Activated CD4-positive, alpha-beta memory T cell treated with anti-CD3 and anti-CD28 coated beads, Interleukin-2, amount 10 ng/mL, durations not matched to agents 7 days and 5 days (primary cell): ENCODE measurements around the gene CACNA1I. TPM values are rescaled to one million over a fixed set of nuclear protein-coding genes. Genes with fewer than 3 reads are reported as not detected.

Experiments used
- CTCF ChIA-PET: fragments of 350-600 bp; sonication (Branson Sonifier 250); formaldehyde crosslinking; loops from one replicate; lab custom pipeline; 2021; ENCODE audit warnings: antibody characterized with exemption, inconsistent platforms; lab: Charles Lee
- POLR2A ChIA-PET: fragments of 350-600 bp; sonication (Branson Sonifier 250); formaldehyde crosslinking; loops from one replicate; lab custom pipeline; 2021; ENCODE audit warnings: antibody characterized with exemption; lab: Charles Lee
- DNase-seq: peaks from one replicate; pipeline ENCODE4 v3.0.0-alpha.2; 2020
- H3K27ac Mint-ChIP-seq: one replicate; pipeline ENCODE4 v1.8.0; 2021; ENCODE audit warnings: mild to moderate bottlenecking, mixed read lengths
- H3K27me3 Mint-ChIP-seq: one replicate; pipeline ENCODE4 v1.8.0; 2021; ENCODE audit warnings: mixed read lengths
- H3K36me3 Mint-ChIP-seq: one replicate; pipeline ENCODE4 v1.8.0; 2021; ENCODE audit warnings: low read depth, mixed read lengths
- H3K4me1 Mint-ChIP-seq: one replicate; pipeline ENCODE4 v1.8.0; 2021; ENCODE audit warnings: mixed read lengths
- H3K4me3 Mint-ChIP-seq: one replicate; pipeline ENCODE4 v1.8.0; 2021; ENCODE audit warnings: mild to moderate bottlenecking, mixed read lengths
- H3K9me3 Mint-ChIP-seq: one replicate; pipeline ENCODE4 v1.8.0; 2021; ENCODE audit warnings: mixed read lengths
- total RNA-seq, 2 experiments: library from RNA; stranded (reverse); gene quantifications; one replicate each; pipeline ENCODE4 v1.2.3, GENCODE V29; 2021

Gene CACNA1I
- total RNA-seq, 2 experiments from 2014 or later, result 8.7 to 8.8 TPM

GRCh38 chr22:39703091-39703490, 132.5 kb downstream of the CACNA1I start:
- H3K36me3 Mint-ChIP-seq, result no peaks in the 10 kb centered on the region
- no peak overlapping the region for H3K4me3 Mint-ChIP-seq
- DNase-seq, result no peak
- POLR2A ChIA-PET, result no interaction called here
- no peaks in the 10 kb centered on the region for H3K4me1 Mint-ChIP-seq
- CTCF ChIA-PET, result interaction anchor here (1.5 kb wide), 1 partner anchor 322 kb away, joined by 5 read pairs; no protein-coding TSS in a partner anchor
- no peaks in the 10 kb centered on the region for H3K9me3 Mint-ChIP-seq
- H3K27ac Mint-ChIP-seq, result no peak overlapping the region
- peaks cover 2% of the 10 kb centered on the region for H3K27me3 Mint-ChIP-seq

- Mint-ChIP-seq H3K36me3 (no peaks in the 10 kb centered on the region), H3K4me3 (no peak overlapping the region), H3K27me3 (peaks cover 2% of the 10 kb centered on the region), H3K27ac (no peak overlapping the region), H3K9me3 (no peaks in the 10 kb centered on the region), H3K4me1 (no peaks in the 10 kb centered on the region)
- POLR2A ChIA-PET, result no interaction called here
- DNase-seq, result no peak
- CTCF ChIA-PET, result no interaction called here
These were observed 133.5 kb downstream of the CACNA1I start for GRCh38 chr22:39703928-39704639.

- POLR2A ChIA-PET, result interaction anchor here (1.4 kb wide), 1 partner anchor 10 kb away, joined by 3 read pairs; no protein-coding TSS in a partner anchor
- Mint-ChIP-seq H3K4me3 (no peak overlapping the region), H3K4me1 (no peaks in the 10 kb centered on the region), H3K27ac (no peak overlapping the region), H3K27me3 (peaks cover 7% of the 10 kb centered on the region), H3K9me3 (no peaks in the 10 kb centered on the region), H3K36me3 (no peaks in the 10 kb centered on the region)
- DNase-seq, result no peak
- CTCF ChIA-PET, result no interaction called here
These were observed 134.8 kb downstream of the CACNA1I start for GRCh38 chr22:39705386-39705785.

- no peaks in the 10 kb centered on the region for H3K9me3 Mint-ChIP-seq
- H3K36me3 Mint-ChIP-seq, result no peaks in the 10 kb centered on the region
- peaks cover 10% of the 10 kb centered on the region for H3K27me3 Mint-ChIP-seq
- no peak overlapping the region for H3K4me3 Mint-ChIP-seq
- H3K4me1 Mint-ChIP-seq, result no peaks in the 10 kb centered on the region
- POLR2A ChIA-PET, result interaction anchor here (1.4 kb wide), 1 partner anchor 8 kb away, joined by 3 read pairs; no protein-coding TSS in a partner anchor
- CTCF ChIA-PET, result interaction anchor here (0.6 kb wide), 1 partner anchor 226 kb away, joined by 3 read pairs; no protein-coding TSS in a partner anchor
- no peak overlapping the region for H3K27ac Mint-ChIP-seq
- no peak for DNase-seq
These were observed 136.0 kb downstream of the CACNA1I start for GRCh38 chr22:39706376-39707140.

- Mint-ChIP-seq H3K27ac (no peak overlapping the region), H3K4me3 (no peak overlapping the region), H3K27me3 (peaks cover 8% of the 10 kb centered on the region), H3K36me3 (no peaks in the 10 kb centered on the region), H3K9me3 (no peaks in the 10 kb centered on the region), H3K4me1 (no peaks in the 10 kb centered on the region)
- DNase-seq, result no peak
- ChIA-PET POLR2A (no interaction called here), CTCF (no interaction called here)
These were observed 136.8 kb downstream of the CACNA1I start for GRCh38 chr22:39707351-39707750.

GRCh38 chr22:39707816-39708215, 137.3 kb downstream of the CACNA1I start:
- CTCF ChIA-PET, result no interaction called here
- Mint-ChIP-seq H3K27ac (no peak overlapping the region), H3K27me3 (peaks cover 9% of the 10 kb centered on the region), H3K9me3 (no peaks in the 10 kb centered on the region), H3K4me1 (no peaks in the 10 kb centered on the region), H3K4me3 (no peak overlapping the region), H3K36me3 (no peaks in the 10 kb centered on the region)
- no peak for DNase-seq
- POLR2A ChIA-PET, result no interaction called here

- H3K9me3 Mint-ChIP-seq, result no peaks in the 10 kb centered on the region
- H3K4me1 Mint-ChIP-seq, result no peaks in the 10 kb centered on the region
- POLR2A ChIA-PET, result no interaction called here
- no peak overlapping the region for H3K4me3 Mint-ChIP-seq
- DNase-seq, result no peak
- no peak overlapping the region for H3K27ac Mint-ChIP-seq
- CTCF ChIA-PET, result interaction anchor here (1.3 kb wide), 1 partner anchor 314 kb away, joined by 5 read pairs; no protein-coding TSS in a partner anchor
- H3K27me3 Mint-ChIP-seq, result peaks cover 9% of the 10 kb centered on the region
- H3K36me3 Mint-ChIP-seq, result no peaks in the 10 kb centered on the region
These were observed 140.0 kb downstream of the CACNA1I start for GRCh38 chr22:39710380-39711150.

GRCh38 chr22:39712081-39712480, 141.5 kb downstream of the CACNA1I start:
- H3K9me3 Mint-ChIP-seq, result no peaks in the 10 kb centered on the region
- no peak overlapping the region for H3K4me3 Mint-ChIP-seq
- POLR2A ChIA-PET, result no interaction called here
- DNase-seq, result no peak
- no peak overlapping the region for H3K27ac Mint-ChIP-seq
- H3K36me3 Mint-ChIP-seq, result no peaks in the 10 kb centered on the region
- H3K4me1 Mint-ChIP-seq, result no peaks in the 10 kb centered on the region
- H3K27me3 Mint-ChIP-seq, result peaks cover 9% of the 10 kb centered on the region
- CTCF ChIA-PET, result no interaction called here

- Mint-ChIP-seq H3K36me3 (no peaks in the 10 kb centered on the region), H3K27ac (no peak overlapping the region), H3K4me3 (no peak overlapping the region), H3K4me1 (no peaks in the 10 kb centered on the region), H3K9me3 (no peaks in the 10 kb centered on the region), H3K27me3 (peaks cover 9% of the 10 kb centered on the region)
- CTCF ChIA-PET, result no interaction called here
- DNase-seq, result no peak
- POLR2A ChIA-PET, result no interaction called here
These were observed 142.4 kb downstream of the CACNA1I start for GRCh38 chr22:39712751-39713525.

- Mint-ChIP-seq H3K27ac (no peak overlapping the region), H3K4me3 (no peak overlapping the region), H3K4me1 (no peaks in the 10 kb centered on the region), H3K36me3 (no peaks in the 10 kb centered on the region), H3K9me3 (no peaks in the 10 kb centered on the region), H3K27me3 (peaks cover 9% of the 10 kb centered on the region)
- ChIA-PET POLR2A (no interaction called here), CTCF (no interaction called here)
- DNase-seq, result no peak
These were observed 143.3 kb downstream of the CACNA1I start for GRCh38 chr22:39713799-39714290.

- no peak overlapping the region for H3K27ac Mint-ChIP-seq
- H3K4me1 Mint-ChIP-seq, result peaks cover 3% of the 10 kb centered on the region
- POLR2A ChIA-PET, result no interaction called here
- no peak overlapping the region for H3K4me3 Mint-ChIP-seq
- peaks cover 9% of the 10 kb centered on the region for H3K27me3 Mint-ChIP-seq
- CTCF ChIA-PET, result no interaction called here
- H3K9me3 Mint-ChIP-seq, result no peaks in the 10 kb centered on the region
- no peak for DNase-seq
- H3K36me3 Mint-ChIP-seq, result no peaks in the 10 kb centered on the region
These were observed 143.8 kb downstream of the CACNA1I start for GRCh38 chr22:39714321-39714720.

- no peaks in the 10 kb centered on the region for H3K9me3 Mint-ChIP-seq
- no peak overlapping the region for H3K4me3 Mint-ChIP-seq
- H3K4me1 Mint-ChIP-seq, result peaks cover 6% of the 10 kb centered on the region
- CTCF ChIA-PET, result no interaction called here
- no peaks in the 10 kb centered on the region for H3K36me3 Mint-ChIP-seq
- peaks cover 7% of the 10 kb centered on the region for H3K27me3 Mint-ChIP-seq
- POLR2A ChIA-PET, result no interaction called here
- H3K27ac Mint-ChIP-seq, result no peak overlapping the region
- no peak for DNase-seq
These were observed 145.4 kb downstream of the CACNA1I start for GRCh38 chr22:39715778-39716495.
